ENCODE data around the gene HSP90B1.

The HSP90B1 gene

DNA sequence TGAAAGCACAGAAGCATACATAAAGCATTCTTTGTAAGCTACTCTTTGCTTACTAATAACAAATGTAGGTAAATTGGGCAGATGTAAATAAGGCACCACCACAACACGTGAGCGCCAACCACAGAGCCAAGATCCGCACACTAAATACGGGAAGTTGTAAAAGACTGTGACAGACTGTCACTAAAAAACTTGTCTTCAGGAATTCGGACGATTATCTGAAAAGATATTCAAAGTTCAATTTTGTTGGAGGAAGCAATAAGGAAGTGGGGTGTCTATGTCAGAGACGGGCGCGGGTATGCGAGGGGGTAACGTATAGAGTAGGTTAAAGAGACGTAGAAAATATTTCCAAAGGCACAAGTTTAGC, 1.5 kb upstream of the HSP90B1 start:
- FAIRE-seq (no peak), DNase-seq (ENCODE audit: extremely low spot score, insufficient read length, low read depth) (no peak)

- no peak for FAIRE-seq
Observed at GRCh38 chr12:103929046-103929783, 995 bp upstream of the HSP90B1 start.

DNA sequence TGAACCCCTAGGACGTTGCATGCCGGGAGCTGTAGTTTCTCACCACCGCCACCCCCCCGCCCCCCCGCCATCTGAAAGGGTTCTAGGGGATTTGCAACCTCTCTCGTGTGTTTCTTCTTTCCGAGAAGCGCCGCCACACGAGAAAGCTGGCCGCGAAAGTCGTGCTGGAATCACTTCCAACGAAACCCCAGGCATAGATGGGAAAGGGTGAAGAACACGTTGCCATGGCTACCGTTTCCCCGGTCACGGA, 501 bp upstream of the HSP90B1 start:
- DNase-seq (ENCODE audit: extremely low spot score, insufficient read length, low read depth) (no peak), FAIRE-seq (no peak)

More at GRCh38 chr12:103929046-103929783, 995 bp upstream of the HSP90B1 start:
- DNase-seq (ENCODE audit: extremely low spot score, insufficient read length, low read depth) = peak; percentile 49

- DNase-seq (ENCODE audit: extremely low spot score, insufficient read length, low read depth) = no peak
- FAIRE-seq = peak; percentile 59
Observed at GRCh38 chr12:103930787-103931735, 851 bp downstream of the HSP90B1 start.

GRCh38 chr12:103933237-103933636, 3.0 kb downstream of the HSP90B1 start:
- DNase-seq (ENCODE audit: extremely low spot score, insufficient read length, low read depth) (no peak), FAIRE-seq (no peak)

DNA sequence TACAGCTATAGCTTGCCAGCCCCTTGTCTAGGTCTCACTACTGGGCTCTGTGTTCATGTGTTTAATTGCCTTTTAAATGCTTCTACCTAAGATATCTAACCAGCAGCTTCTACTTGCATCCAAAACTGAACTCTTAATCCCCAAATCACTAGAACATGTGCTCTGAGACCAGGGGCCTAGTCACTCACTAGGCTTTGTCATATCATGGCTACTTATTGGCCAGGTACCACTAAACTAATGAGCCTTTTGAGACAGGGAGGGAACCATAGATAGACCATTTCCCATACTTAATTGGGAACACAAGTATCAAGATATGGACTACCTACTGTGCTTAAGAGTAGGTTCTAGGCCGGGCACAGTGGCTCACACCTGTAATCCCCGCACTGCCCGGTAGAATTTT, 6.5 kb downstream of the HSP90B1 start:
- no peak for FAIRE-seq

DNA sequence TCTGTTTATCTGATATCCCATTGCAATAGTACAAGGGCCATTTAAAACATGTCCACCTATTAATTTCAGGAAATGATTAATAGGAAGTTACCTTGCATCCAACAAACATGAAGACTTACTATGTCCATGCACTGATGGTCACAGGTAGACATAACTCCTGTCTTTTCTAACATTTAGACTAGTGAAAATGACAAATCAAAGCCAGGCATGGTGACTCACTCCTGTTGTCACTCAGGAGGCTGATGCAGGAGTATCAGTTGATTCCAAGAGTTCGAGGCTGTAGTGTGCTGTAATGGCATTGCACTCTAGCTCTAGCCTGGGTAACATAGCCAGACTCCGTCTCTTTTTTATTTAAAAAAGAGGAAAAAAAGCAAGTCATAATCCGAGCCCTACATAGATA, 14.8 kb downstream of the HSP90B1 start:
- FAIRE-seq (no peak), DNase-seq (ENCODE audit: extremely low spot score, insufficient read length, low read depth) (no peak)

More for the DNA sequence above, 6.5 kb downstream of the HSP90B1 start:
- no peak for DNase-seq (ENCODE audit: extremely low spot score, insufficient read length, low read depth)

DNA sequence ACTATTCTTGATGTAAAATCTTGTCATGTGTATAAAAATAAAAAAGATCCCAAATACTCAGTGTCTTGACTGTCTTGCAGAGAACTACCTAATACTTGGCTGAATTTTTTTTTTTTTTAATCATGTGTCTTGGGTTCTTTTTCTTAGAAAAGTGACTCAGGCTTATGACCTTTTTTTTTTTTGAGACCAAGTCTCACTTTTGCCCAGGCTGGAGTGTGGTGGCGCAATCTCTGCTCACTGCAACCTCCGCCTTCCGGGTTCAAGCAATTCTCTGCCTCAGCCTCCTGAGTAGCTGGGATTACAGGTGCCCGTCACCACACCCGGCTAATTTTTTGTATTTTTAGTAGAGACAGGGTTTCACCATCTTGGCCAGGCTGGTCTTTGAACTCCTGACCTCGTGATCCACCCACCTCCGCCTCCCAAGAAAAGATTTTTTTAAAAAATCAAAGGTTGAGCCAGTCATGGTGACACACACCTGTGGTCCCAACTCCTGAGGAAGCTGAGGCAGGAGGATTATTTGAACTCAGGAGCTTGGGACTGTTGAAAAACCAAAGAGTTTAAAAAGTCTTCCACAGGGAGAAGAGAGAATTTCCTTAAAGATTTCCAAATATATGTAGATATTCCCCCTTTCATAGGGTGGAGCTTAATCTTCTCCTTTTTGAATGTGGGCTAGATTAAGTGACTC, 17.8 kb downstream of the HSP90B1 start:
- DNase-seq (ENCODE audit: extremely low spot score, insufficient read length, low read depth) (no peak), FAIRE-seq (no peak)

GRCh38 chr12:103948746-103949406, 18.7 kb downstream of the HSP90B1 start:
- DNase-seq (ENCODE audit: extremely low spot score, insufficient read length, low read depth) = no peak

DNA sequence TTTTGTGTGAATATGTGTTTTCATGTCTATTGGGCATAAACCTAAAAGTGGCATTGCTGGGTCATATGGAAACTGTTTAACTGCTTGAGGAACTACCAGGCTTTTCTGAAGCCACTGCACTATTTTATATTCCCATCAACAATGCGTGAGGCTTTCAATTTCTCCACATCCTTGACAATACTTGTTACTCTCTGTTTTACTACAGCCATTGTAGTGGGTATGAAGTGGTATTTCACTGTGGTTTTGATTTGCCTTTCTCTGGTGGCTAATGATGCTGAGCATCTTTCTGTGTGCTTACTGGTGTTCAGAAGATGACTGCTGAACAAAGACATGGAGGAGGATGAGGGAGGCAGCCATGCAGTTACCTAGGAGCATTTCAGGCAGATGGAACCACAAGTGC, 22.3 kb downstream of the HSP90B1 start:
- DNase-seq (ENCODE audit: extremely low spot score, insufficient read length, low read depth) (no peak), FAIRE-seq (no peak)

More at GRCh38 chr12:103948746-103949406, 18.7 kb downstream of the HSP90B1 start:
- FAIRE-seq = no peak

DNA sequence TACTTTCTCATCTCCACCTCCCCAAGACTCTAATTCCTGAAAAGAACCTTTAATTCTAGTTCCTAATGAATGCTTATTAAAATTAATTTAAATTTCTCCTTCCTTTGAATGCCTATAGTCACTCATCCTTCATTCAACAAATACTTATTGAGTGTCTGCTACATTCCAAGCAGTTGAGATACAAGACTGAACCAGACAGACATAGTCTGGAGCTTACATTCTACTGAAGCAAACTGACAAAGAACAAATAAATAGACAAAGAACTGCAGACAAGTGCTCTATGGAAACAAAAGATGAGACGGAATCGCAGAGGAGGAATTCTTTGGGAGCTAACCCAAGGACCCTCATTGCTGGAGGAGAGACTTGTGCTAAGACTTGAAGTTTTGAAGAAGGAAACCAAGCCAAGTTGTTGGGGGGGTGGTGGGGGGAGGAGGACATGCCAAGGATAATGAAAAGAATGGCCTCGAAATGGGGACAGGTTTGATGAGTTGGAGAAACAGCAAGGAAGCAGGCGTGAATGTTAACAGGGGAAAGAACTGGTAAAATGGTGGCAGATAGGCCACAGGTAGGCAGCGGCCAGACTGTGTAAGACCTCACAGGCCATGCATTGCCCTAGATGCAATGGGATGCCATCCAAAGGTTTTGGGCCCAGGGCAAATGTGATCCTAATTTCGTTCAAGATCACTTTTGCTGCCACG, 25.8 kb downstream of the HSP90B1 start:
- FAIRE-seq (no peak), DNase-seq (ENCODE audit: extremely low spot score, insufficient read length, low read depth) (no peak)

DNA sequence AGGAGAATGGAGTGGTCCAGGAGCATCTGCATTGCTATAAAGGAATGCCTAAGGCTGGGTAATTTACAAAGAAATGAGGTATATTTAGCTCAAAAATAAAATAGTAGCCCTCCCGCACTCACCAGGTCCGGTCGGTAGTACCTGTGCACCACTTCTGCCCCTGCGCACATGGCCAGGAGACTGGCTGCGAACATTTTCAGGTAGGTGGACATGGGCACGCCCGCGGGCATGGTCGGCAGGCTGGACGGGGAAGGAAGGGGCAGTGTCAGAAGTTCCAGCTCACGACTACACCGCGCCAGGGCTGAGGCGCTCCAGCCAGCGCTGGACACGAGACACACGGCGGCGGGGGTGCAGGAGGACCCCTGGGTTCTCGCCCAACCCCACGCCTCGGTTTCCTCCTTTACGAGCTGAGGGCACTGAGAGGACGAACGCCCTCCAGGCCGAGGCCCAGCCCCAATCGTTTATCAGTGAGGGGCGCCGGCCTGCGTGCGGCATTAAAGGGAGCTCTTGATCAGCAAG, 26.4 kb downstream of the HSP90B1 start:
- FAIRE-seq (no peak), DNase-seq (ENCODE audit: extremely low spot score, insufficient read length, low read depth) (peak; percentile 5)

DNA sequence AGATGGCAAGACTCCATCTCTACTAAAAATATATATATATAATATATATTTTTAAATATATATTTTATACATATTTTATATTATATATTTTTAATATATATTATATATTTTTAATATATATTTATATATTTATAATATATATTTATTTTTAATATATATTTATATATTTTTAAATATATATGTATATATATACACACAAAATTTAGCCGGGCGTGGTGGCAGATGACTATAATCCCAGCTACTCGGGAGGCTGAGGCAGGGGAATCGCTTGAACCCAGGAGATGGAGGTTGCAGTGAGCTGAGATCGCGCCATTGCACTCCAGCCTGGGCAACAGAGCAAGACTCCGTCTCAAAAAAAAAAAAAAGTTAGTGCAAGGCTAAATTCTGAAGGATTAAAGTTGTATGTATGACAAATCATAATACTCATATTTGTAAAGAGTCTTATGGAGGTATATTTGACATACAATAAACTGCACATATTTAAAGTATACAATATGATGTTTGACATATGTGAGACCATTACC, 27.7 kb downstream of the HSP90B1 start:
- FAIRE-seq (no peak), DNase-seq (ENCODE audit: extremely low spot score, insufficient read length, low read depth) (no peak)

- FAIRE-seq (no peak), DNase-seq (ENCODE audit: extremely low spot score, insufficient read length, low read depth) (no peak)
Observed at GRCh38 chr12:103958621-103959020, 28.4 kb downstream of the HSP90B1 start.

DNA sequence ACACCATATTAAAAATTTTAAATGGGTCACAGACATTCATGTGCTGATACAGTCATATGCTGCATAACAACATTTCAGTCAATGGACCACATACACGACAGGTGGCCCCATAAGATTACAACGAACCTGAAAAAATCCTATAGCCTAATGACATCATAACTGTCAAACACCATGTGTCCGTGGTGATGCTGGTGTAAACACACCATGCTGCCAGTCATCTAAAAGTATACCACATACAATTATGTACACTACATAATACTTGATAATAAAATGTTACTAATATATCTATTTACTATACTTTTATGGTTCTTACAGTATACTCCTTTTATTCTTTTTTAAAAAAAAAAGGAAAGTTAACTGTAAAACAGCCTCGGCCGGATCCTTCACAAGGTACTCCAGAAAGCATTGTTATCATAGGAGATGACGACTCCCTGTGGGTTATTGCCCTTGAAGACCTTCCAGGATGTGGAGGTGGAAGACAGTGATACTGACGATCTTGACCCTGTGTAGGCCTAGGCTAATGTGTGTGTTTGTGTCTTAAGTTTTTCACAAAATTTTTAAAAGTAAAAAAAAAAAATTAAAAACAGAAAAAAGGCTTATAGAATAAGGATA, 30.5 kb downstream of the HSP90B1 start:
- DNase-seq (ENCODE audit: extremely low spot score, insufficient read length, low read depth) = no peak

GRCh38 chr12:103962493-103962892, 32.3 kb downstream of the HSP90B1 start:
- DNase-seq (ENCODE audit: extremely low spot score, insufficient read length, low read depth) = no peak
- no peak for FAIRE-seq

More for the DNA sequence above, 30.5 kb downstream of the HSP90B1 start:
- no peak for FAIRE-seq

DNA sequence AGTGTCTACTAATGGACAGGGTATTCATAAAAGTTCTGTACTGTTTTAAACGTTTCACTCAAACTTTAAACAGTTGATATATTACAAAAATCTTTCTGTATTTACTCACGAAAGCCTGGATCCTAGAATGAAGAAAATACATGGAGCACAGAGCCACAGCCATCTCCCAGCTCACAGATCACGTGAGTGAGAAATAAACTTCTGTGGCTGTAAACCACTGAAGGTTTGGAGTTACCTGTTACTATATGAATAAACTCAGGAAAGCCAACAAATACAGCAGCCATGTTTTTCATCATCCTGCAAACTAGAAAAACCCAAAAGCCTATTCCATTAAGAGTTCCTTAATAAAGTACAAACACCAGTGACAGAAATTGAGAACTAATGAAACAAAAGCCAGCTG, 34.6 kb downstream of the HSP90B1 start:
- DNase-seq (ENCODE audit: extremely low spot score, insufficient read length, low read depth) (no peak), FAIRE-seq (no peak)

GRCh38 chr12:103965255-103965589, 35.0 kb downstream of the HSP90B1 start:
- FAIRE-seq (no peak), DNase-seq (ENCODE audit: extremely low spot score, insufficient read length, low read depth) (no peak)

All from GM18507 (cell line).